GM12865 (cell line): ENCODE data around the gene MAPT.
"Not testable (repeated sequence)": the region's sequence is repeated elsewhere in the genome, so short reads cannot be mapped to it uniquely, and the experiment has no call there.

ENCODE experiments used
- DNase-seq: peaks from one replicate; pipeline ENCODE4 v3.0.0; 2010; ENCODE audit warnings: low read depth
- H3K4me3 ChIP-seq: 2 replicates; pipeline ENCODE4 v1.5.1; 2011; ENCODE audit warnings: mild to moderate bottlenecking, low read depth, low read length, control low read depth
- CTCF ChIP-seq: IDR thresholded peaks from 2 replicates; pipeline ENCODE4 v1.5.1; 2011; ENCODE audit warnings: low read length, control low read depth, low read depth, inconsistent platforms; ENCODE audit not compliant: insufficient read depth; ENCODE audit errors: missing control alignments

MAPT gene

GRCh38 chr17:45906927-45907622 is 12.7 kb downstream of the MAPT start:
- DNase-seq, result no peak
- no peak overlapping the region for H3K4me3 ChIP-seq
- TF ChIP-seq CTCF, result no peak

GRCh38 chr17:45907750-45908395 is 13.5 kb downstream of the MAPT start:
- H3K4me3 ChIP-seq, result no peak overlapping the region
- TF ChIP-seq CTCF, result no peak
- no peak for DNase-seq

- no peak for TF ChIP-seq CTCF
- no peak for DNase-seq
- H3K4me3 ChIP-seq, result no peak overlapping the region
Observed at GRCh38 chr17:45908460-45908859, 14.1 kb downstream of the MAPT start.

GRCh38 chr17:45908935-45909334 is 14.6 kb downstream of the MAPT start:
- TF ChIP-seq CTCF, result no peak
- H3K4me3 ChIP-seq, result no peak overlapping the region
- DNase-seq, result no peak

DNA sequence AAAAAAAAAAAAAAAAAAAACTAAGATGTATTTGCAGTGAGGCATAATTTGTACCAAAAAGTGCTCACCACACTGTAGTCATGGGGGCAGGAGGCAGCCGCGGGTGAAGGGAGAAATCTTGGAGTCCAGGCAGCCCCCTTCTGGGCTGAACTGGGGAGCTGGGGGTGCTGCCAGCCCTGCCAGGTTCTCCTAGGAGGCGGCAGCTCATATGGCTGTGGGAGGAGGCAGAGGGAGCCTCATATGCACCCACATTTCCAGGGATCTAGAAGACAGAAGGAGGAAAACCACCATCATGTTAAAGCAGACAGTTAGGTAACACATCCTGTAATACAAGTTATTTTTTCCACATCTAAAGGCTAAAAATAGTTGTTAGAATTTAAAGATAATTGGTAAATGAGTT is 16.3 kb downstream of the MAPT start:
- DNase-seq, result no peak
- no peak overlapping the region for H3K4me3 ChIP-seq
- no peak for TF ChIP-seq CTCF

GRCh38 chr17:45912319-45912718 is 18.0 kb downstream of the MAPT start:
- TF ChIP-seq CTCF, result no peak
- H3K4me3 ChIP-seq, result no peak overlapping the region
- DNase-seq, result no peak

GRCh38 chr17:45913030-45913429 is 18.7 kb downstream of the MAPT start:
- DNase-seq, H3K4me3 ChIP-seq: not testable (repeated sequence)
